OCI-LY7 (cell line): Measurements from ENCODE around the gene COBL.

ENCODE experiments used
- EZH2phosphoT487 ChIP-seq: fragments of 200-600 bp; sonication (generic); IDR thresholded peaks from 2 replicates; pipeline ENCODE4 v1.6.1; 2018; ENCODE audit warnings: low read depth, borderline replicate concordance, mild to moderate bottlenecking, mixed run types, antibody characterized with exemption, low read length, moderate library complexity, mixed read lengths
- TF ChIP-seq, protein P1 (sequence below): fragments of 200-600 bp; sonication (generic); conservative IDR thresholded peaks from 2 replicates; pipeline ENCODE4 v1.5.1; 2014; ENCODE audit warnings: mild to moderate bottlenecking, antibody characterized with exemption, low read length, moderate library complexity, mixed read lengths

DNA sequence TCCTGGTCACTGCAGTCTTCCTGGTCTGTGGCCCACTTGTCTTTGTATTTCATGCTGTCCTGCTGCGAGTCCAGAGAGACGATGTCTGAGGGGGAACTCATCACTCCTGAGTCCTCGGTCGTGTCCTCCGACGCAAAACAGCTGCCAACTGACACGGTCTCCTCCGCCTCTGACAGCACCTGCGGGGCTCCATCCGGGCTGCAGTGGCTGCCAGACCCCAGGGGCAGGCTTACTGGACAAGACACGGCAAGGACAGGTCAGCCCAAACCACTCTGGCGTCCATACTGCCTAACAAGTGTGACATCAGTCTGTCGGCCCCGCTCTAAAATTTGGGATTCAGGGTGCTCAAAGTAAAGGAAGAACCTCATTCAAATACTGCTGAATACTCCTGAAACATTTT is 273.1 kb downstream of the COBL start:
- TF ChIP-seq, protein P1, sequence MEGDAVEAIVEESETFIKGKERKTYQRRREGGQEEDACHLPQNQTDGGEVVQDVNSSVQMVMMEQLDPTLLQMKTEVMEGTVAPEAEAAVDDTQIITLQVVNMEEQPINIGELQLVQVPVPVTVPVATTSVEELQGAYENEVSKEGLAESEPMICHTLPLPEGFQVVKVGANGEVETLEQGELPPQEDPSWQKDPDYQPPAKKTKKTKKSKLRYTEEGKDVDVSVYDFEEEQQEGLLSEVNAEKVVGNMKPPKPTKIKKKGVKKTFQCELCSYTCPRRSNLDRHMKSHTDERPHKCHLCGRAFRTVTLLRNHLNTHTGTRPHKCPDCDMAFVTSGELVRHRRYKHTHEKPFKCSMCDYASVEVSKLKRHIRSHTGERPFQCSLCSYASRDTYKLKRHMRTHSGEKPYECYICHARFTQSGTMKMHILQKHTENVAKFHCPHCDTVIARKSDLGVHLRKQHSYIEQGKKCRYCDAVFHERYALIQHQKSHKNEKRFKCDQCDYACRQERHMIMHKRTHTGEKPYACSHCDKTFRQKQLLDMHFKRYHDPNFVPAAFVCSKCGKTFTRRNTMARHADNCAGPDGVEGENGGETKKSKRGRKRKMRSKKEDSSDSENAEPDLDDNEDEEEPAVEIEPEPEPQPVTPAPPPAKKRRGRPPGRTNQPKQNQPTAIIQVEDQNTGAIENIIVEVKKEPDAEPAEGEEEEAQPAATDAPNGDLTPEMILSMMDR: no peak
- TF ChIP-seq EZH2phosphoT487: no peak
